ENCODE measurements around the gene SUGCT.

- no peak for TF ChIP-seq CTCF (IDR thresholded peaks at IDR 0.05; ENCODE audit: insufficient read depth, low read length)
- no peak for TF ChIP-seq POLR2AphosphoS5 (IDR thresholded peaks at IDR 0.05; ENCODE audit: low read depth)
- no peak for TF ChIP-seq REST (IDR thresholded peaks at IDR 0.05; ENCODE audit: insufficient replicate concordance, low read depth)
- no peak for TF ChIP-seq SPI1 (IDR thresholded peaks at IDR 0.05; ENCODE audit: borderline replicate concordance, low read depth)
- TF ChIP-seq GABPA (IDR thresholded peaks at IDR 0.05; ENCODE audit: low read depth) = no peak
Observed at GRCh38 chr7:40341836-40342235, 207.0 kb downstream of the SUGCT start.
